MM.1S (cell line): ENCODE measurements around the gene KIF16B.

Experiments used
- DNase-seq: peaks from one replicate; pipeline ENCODE4 v3.0.0-alpha.2; 2015
- H2AFZ ChIP-seq: fragments of 300-600 bp; sonication (generic); 2 replicates; pipeline ENCODE4 v1.6.0; 2016; ENCODE audit warnings: antibody characterized with exemption, low read length
- H3F3A ChIP-seq: fragments of 300-600 bp; sonication (generic); 2 replicates; pipeline ENCODE4 v1.6.1; 2016; ENCODE audit warnings: mild to moderate bottlenecking, antibody characterized with exemption, low read length, moderate library complexity, mixed read lengths; ENCODE audit not compliant: insufficient read depth
- H3K27ac ChIP-seq: fragments of 300-600 bp; sonication (generic); 2 replicates; pipeline ENCODE4 v1.5.1; 2016; ENCODE audit warnings: mild to moderate bottlenecking, low read length
- H3K27me3 ChIP-seq: fragments of 300-600 bp; sonication (generic); replicated peaks from 2 replicates; pipeline ENCODE4 v1.6.0; 2016; ENCODE audit warnings: low read length; ENCODE audit not compliant: insufficient read depth
- H3K36me3 ChIP-seq: fragments of 300-600 bp; sonication (generic); replicated peaks from 2 replicates; pipeline ENCODE4 v1.6.1; 2016; ENCODE audit warnings: mild to moderate bottlenecking, low read length, mixed read lengths; ENCODE audit not compliant: insufficient read depth
- H3K4me1 ChIP-seq: fragments of 300-600 bp; sonication (generic); 2 replicates; pipeline ENCODE4 v1.6.1; 2016; ENCODE audit warnings: low read length, mixed read lengths
- H3K4me2 ChIP-seq: fragments of 300-600 bp; sonication (generic); 2 replicates; pipeline ENCODE4 v1.6.0; 2016; ENCODE audit warnings: low read depth, low read length
- H3K4me3 ChIP-seq: fragments of 300-600 bp; sonication (generic); 2 replicates; pipeline ENCODE4 v1.5.1; 2016; ENCODE audit warnings: low read length, mixed read lengths
- H3K79me2 ChIP-seq: fragments of 300-600 bp; sonication (generic); 2 replicates; pipeline ENCODE4 v1.6.1; 2016; ENCODE audit warnings: mixed run types, low read length, mixed read lengths
- H3K9ac ChIP-seq: fragments of 300-600 bp; sonication (generic); 2 replicates; pipeline ENCODE4 v1.6.1; 2016; ENCODE audit warnings: low read length, mixed read lengths
- H3K9me2 ChIP-seq: fragments of 300-600 bp; sonication (generic); replicated peaks from 2 replicates; pipeline ENCODE4 v1.6.1; 2016; ENCODE audit warnings: mild to moderate bottlenecking, low read length, mixed read lengths; ENCODE audit not compliant: insufficient read depth
- H3K9me3 ChIP-seq: fragments of 300-600 bp; sonication (generic); replicated peaks from 2 replicates; pipeline ENCODE4 v1.6.1; 2016; ENCODE audit warnings: mild to moderate bottlenecking, low read length, mixed read lengths; ENCODE audit not compliant: insufficient read depth
- H4K20me1 ChIP-seq: fragments of 300-600 bp; sonication (generic); 2 replicates; pipeline ENCODE4 v1.6.1; 2016; ENCODE audit warnings: mild to moderate bottlenecking, low read length, moderate library complexity, mixed read lengths; ENCODE audit not compliant: insufficient read depth
- EZH2 ChIP-seq: fragments of 300-600 bp; sonication (generic); optimal IDR thresholded peaks from 2 replicates; pipeline ENCODE3; 2017; ENCODE audit warnings: low read depth, mild to moderate bottlenecking, antibody characterized with exemption, low read length, mixed read lengths
- EZH2phosphoT487 ChIP-seq: fragments of 300-600 bp; sonication (generic); IDR thresholded peaks from 2 replicates; pipeline ENCODE4 v1.6.1; 2018; ENCODE audit warnings: antibody characterized with exemption, low read length
- TF ChIP-seq, protein P1 (sequence below): fragments of 300-600 bp; sonication (generic); IDR thresholded peaks from 2 replicates; pipeline ENCODE4 v1.5.1; 2016; ENCODE audit warnings: antibody characterized with exemption, low read length, mixed read lengths

The KIF16B gene

DNA sequence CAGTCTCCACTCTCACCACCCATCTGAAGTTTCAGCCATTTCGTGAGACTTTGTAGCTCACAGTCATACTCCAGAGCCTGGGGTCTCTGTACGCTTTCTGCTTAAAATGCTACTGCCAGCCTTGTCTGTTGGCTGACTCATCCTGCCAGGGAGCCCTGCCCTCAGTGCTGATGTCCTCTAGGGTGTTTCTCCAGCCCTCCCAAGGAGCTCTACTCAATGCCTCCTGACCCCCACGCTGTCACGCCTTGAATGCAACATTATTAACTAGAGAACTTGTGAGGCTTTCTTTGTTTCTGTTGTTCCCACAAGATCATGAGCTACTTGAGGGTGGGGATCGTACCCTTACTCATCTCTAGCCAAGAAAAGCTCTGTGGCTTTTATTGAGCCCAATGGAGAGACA is 20.1 kb downstream of the KIF16B start:
- H3K9ac ChIP-seq: no peak overlapping the region
- H3K4me2 ChIP-seq: no peak overlapping the region
- no peak overlapping the region for H3K4me3 ChIP-seq
- H3K79me2 ChIP-seq: no peaks in the 10 kb centered on the region
- H3K9me2 ChIP-seq: no peaks in the 10 kb centered on the region
- DNase-seq: no peak
- H3K36me3 ChIP-seq: no peaks in the 10 kb centered on the region
- no peaks in the 10 kb centered on the region for H4K20me1 ChIP-seq
- H3F3A ChIP-seq: no peaks in the 10 kb centered on the region
- no peaks in the 10 kb centered on the region for H3K9me3 ChIP-seq
- no peak overlapping the region for H3K27ac ChIP-seq
- H3K4me1 ChIP-seq: no peaks in the 10 kb centered on the region
- no peaks in the 10 kb centered on the region for H3K27me3 ChIP-seq
- TF ChIP-seq EZH2: no peak
- no peak for TF ChIP-seq EZH2phosphoT487
- TF ChIP-seq, protein P1, sequence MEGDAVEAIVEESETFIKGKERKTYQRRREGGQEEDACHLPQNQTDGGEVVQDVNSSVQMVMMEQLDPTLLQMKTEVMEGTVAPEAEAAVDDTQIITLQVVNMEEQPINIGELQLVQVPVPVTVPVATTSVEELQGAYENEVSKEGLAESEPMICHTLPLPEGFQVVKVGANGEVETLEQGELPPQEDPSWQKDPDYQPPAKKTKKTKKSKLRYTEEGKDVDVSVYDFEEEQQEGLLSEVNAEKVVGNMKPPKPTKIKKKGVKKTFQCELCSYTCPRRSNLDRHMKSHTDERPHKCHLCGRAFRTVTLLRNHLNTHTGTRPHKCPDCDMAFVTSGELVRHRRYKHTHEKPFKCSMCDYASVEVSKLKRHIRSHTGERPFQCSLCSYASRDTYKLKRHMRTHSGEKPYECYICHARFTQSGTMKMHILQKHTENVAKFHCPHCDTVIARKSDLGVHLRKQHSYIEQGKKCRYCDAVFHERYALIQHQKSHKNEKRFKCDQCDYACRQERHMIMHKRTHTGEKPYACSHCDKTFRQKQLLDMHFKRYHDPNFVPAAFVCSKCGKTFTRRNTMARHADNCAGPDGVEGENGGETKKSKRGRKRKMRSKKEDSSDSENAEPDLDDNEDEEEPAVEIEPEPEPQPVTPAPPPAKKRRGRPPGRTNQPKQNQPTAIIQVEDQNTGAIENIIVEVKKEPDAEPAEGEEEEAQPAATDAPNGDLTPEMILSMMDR: no peak
- no peak overlapping the region for H2AFZ ChIP-seq

DNA sequence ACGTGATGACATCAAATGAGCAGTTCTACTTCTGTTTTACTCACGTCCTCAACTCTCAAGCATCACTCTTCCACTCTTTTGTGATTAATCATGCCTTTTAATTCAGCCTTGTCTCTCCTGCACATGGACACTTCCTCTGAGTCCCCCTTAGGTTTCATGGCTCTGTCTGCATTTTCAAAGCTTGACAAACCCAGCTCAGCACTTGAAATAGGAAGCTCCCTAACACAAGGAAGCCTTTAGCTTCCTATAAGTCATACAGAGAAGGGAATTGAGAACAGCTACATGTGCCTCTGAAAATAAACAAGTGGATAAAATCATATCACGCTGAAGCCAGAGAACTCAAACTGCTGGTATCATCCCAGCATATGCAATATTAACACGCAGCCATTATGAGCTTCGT is 21.2 kb downstream of the KIF16B start:
- H3K4me2 ChIP-seq: no peak overlapping the region
- H3K36me3 ChIP-seq: no peaks in the 10 kb centered on the region
- H3K9me3 ChIP-seq: no peaks in the 10 kb centered on the region
- H3K27me3 ChIP-seq: no peaks in the 10 kb centered on the region
- no peak for DNase-seq
- H3K4me1 ChIP-seq: no peaks in the 10 kb centered on the region
- no peaks in the 10 kb centered on the region for H3K79me2 ChIP-seq
- H3K27ac ChIP-seq: no peak overlapping the region
- no peaks in the 10 kb centered on the region for H3K9me2 ChIP-seq
- H2AFZ ChIP-seq: no peak overlapping the region
- no peaks in the 10 kb centered on the region for H3F3A ChIP-seq
- no peak overlapping the region for H3K9ac ChIP-seq
- TF ChIP-seq, protein P1: no peak
- no peak for TF ChIP-seq EZH2
- TF ChIP-seq EZH2phosphoT487: no peak
- H3K4me3 ChIP-seq: no peak overlapping the region
- H4K20me1 ChIP-seq: no peaks in the 10 kb centered on the region

DNA sequence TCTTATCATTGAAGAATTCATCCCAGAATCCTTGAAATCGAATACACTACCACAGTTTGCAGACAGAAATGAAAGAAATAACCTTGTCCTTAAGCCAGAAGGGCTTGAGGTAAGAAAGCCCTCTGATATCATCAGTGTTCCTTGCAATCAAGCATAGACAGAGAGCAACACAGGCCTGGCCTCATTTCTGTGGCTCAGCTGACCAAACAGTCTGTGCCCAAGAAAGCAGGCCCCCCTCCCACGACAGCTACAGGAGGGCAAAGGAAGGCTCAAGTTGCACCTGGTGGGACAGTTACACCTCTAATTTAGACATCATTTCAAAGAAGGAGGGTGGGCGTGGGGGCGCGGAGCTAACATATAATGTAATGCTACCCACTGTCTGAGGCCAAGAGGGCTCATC is 21.6 kb downstream of the KIF16B start:
- no peak overlapping the region for H3K4me2 ChIP-seq

More for the DNA sequence above, 21.6 kb downstream of the KIF16B start:
- H2AFZ ChIP-seq: no peak overlapping the region
- no peaks in the 10 kb centered on the region for H3K4me1 ChIP-seq
- H3K27ac ChIP-seq: no peak overlapping the region
- no peaks in the 10 kb centered on the region for H3K9me3 ChIP-seq
- no peaks in the 10 kb centered on the region for H3K79me2 ChIP-seq
- no peaks in the 10 kb centered on the region for H4K20me1 ChIP-seq
- H3K9me2 ChIP-seq: no peaks in the 10 kb centered on the region
- no peak for DNase-seq
- no peak overlapping the region for H3K9ac ChIP-seq
- no peak overlapping the region for H3K4me3 ChIP-seq
- H3K27me3 ChIP-seq: no peaks in the 10 kb centered on the region
- TF ChIP-seq, protein P1: no peak
- TF ChIP-seq EZH2phosphoT487 (no peak), EZH2 (no peak)
- no peaks in the 10 kb centered on the region for H3K36me3 ChIP-seq
- no peaks in the 10 kb centered on the region for H3F3A ChIP-seq
